MCF 10A (cell line): ENCODE results near the gene TCEA2. TPM values are rescaled to one million over a fixed set of nuclear protein-coding genes. Genes with fewer than 3 reads are reported as not detected.

Experiments used
- BruUV-seq: library from RNA; stranded (reverse); fragments of 400-500 nt; replicated peaks from 2 replicates; lab custom pipeline; 2021; lab: Mats Ljungman, UMichigan
- CTCF ChIA-PET: fragments of 300-600 bp; sonication (Branson Sonifier 250); formaldehyde crosslinking; extraction: SDS; loops from one replicate; lab custom pipeline; 2021; ENCODE audit warnings: antibody characterized with exemption, inconsistent platforms; lab: Yijun Ruan, JAX
- POLR2A ChIA-PET: fragments of 300-600, 350-650 bp; sonication (Branson Sonifier 250); formaldehyde crosslinking; extraction: SDS; loops from one replicate; lab custom pipeline; 2020; ENCODE audit warnings: antibody characterized with exemption, inconsistent platforms; lab: Yijun Ruan, JAX
- DNase-seq: peaks from one replicate; pipeline ENCODE4 v3.0.0-alpha.2; 2018; ENCODE audit not compliant: unreplicated experiment
- H3K27ac Mint-ChIP-seq: one replicate; pipeline ENCODE4 v1.8.0; 2022; ENCODE audit warnings: mild to moderate bottlenecking, low read depth, mixed read lengths; ENCODE audit not compliant: unreplicated experiment
- H3K27me3 Mint-ChIP-seq: one replicate; pipeline ENCODE4 v1.8.0; 2022; ENCODE audit warnings: mixed read lengths; ENCODE audit not compliant: insufficient read depth, unreplicated experiment
- H3K36me3 Mint-ChIP-seq: one replicate; pipeline ENCODE4 v1.8.0; 2022; ENCODE audit warnings: mild to moderate bottlenecking, moderate library complexity, mixed read lengths; ENCODE audit not compliant: insufficient read depth, unreplicated experiment
- H3K4me1 Mint-ChIP-seq: one replicate; pipeline ENCODE4 v1.8.0; 2022; ENCODE audit warnings: mixed read lengths; ENCODE audit not compliant: insufficient read depth, unreplicated experiment
- H3K4me3 Mint-ChIP-seq: one replicate; pipeline ENCODE4 v1.8.0; 2022; ENCODE audit warnings: mild to moderate bottlenecking, moderate library complexity, mixed read lengths; ENCODE audit not compliant: unreplicated experiment
- H3K9me3 Mint-ChIP-seq: one replicate; pipeline ENCODE4 v1.8.0; 2022; ENCODE audit warnings: mixed read lengths; ENCODE audit not compliant: unreplicated experiment
- intact Hi-C: fragments of 100-400 bp; cut with micrococcal nuclease; formaldehyde crosslinking; loops from 2 replicates; pipeline ENCODE4 v1.14.1; 2022
- total RNA-seq: library from RNA; stranded (reverse); gene quantifications from 2 replicates; pipeline ENCODE4 v1.2.3, GENCODE V29; 2022
- TF ChIP-seq, protein P1 (sequence below): fragments of 200-600 bp; IDR thresholded peaks from one replicate; pipeline ENCODE4 v1.8.0; 2022; ENCODE audit warnings: antibody characterized with exemption, mild to moderate bottlenecking; ENCODE audit not compliant: unreplicated experiment

Gene TCEA2
- total RNA-seq, 1 experiment from 2014 or later, result 30.8 TPM

DNA sequence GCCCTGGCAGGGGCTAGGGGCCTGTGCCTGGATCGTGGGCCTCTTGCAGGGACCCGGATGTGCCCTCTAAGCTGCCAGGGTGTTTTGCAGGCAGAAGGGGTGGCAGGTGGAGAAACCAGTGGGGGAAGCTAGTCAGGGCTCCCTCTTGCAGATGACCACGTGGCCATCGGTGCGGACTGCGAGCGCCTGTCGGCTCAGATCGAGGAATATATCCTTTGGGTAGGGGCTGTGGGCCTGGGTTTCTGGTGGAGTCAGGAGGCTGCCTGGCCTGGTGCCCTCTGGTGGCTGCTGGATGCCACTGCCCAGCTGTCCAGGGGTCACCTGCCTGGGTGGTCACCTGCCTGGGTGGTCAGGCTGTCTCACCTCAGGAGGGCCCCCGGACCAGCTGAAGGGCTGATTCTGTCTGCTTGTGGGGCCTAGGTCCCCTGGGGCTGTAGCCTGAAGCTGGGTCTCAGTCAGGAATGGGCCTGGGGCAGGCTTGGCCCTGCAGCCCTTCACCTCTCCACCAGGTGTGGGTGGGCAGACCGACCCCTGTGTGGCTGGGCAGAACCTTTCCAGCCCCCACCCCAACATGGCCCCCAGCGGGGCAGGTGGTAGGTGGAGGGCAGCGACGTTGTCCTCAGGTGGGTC lies 6.7 kb downstream of the TCEA2 start:
- Mint-ChIP-seq H3K9me3 (no peaks in the 10 kb centered on the region), H3K36me3 (no peaks in the 10 kb centered on the region), H3K4me3 (no peak overlapping the region), H3K4me1 (peaks cover 23% of the 10 kb centered on the region), H3K27me3 (no peaks in the 10 kb centered on the region), H3K27ac (no peak overlapping the region)
- intact Hi-C loops, result no loop called here
- ChIA-PET POLR2A (interaction anchor here (0.9 to 1.3 kb wide), 5 partner anchors 14 to 176 kb away, joined by 3 to 4 read pairs (median 3); no protein-coding TSS in a partner anchor), CTCF (interaction anchor here (0.6 to 5.2 kb wide), 12 partner anchors 8 to 801 kb away, joined by 3 to 37 read pairs (median 6); partner anchors contain the start of genes LKAAEAR1, OPRL1 and RGS19)
- TF ChIP-seq, protein P1, sequence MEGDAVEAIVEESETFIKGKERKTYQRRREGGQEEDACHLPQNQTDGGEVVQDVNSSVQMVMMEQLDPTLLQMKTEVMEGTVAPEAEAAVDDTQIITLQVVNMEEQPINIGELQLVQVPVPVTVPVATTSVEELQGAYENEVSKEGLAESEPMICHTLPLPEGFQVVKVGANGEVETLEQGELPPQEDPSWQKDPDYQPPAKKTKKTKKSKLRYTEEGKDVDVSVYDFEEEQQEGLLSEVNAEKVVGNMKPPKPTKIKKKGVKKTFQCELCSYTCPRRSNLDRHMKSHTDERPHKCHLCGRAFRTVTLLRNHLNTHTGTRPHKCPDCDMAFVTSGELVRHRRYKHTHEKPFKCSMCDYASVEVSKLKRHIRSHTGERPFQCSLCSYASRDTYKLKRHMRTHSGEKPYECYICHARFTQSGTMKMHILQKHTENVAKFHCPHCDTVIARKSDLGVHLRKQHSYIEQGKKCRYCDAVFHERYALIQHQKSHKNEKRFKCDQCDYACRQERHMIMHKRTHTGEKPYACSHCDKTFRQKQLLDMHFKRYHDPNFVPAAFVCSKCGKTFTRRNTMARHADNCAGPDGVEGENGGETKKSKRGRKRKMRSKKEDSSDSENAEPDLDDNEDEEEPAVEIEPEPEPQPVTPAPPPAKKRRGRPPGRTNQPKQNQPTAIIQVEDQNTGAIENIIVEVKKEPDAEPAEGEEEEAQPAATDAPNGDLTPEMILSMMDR, result peak; percentile 81
- no TSS peak for BruUV-seq
- peak; percentile 41 for DNase-seq

DNA sequence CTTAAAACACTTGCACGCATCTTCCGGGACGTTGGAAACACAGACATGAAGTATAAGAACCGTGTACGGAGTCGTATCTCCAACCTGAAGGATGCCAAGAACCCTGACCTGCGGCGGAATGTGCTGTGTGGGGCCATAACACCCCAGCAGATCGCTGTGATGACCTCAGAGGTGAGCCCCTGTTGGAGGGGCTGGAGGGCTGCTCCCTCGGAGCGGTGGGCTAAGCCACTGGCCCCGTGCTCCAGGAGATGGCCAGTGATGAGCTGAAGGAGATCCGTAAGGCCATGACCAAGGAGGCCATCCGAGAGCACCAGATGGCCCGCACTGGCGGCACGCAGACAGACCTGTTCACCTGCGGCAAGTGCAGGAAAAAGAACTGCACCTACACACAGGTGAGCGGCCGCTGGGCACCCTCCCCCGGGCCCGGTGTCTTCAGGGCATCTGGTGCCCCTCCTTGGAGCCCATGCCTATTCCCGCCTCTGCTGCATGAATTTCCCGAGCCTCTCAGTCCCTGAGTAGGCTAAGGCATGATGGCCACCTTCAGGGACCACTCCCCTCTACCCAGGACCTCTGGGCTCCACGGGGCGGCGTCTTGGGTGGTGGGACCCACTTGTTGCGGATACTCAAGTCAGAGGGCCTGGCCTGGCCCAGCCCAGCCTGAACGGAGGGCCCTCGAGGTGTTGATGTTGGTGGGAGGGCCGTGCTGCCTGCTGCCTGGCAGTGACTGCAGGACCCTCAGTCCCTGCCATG lies 7.4 kb downstream of the TCEA2 start:
- no peak for DNase-seq
- ChIA-PET CTCF (interaction anchor here (0.6 to 5.2 kb wide), 9 partner anchors 8 to 309 kb away, joined by 3 to 37 read pairs (median 7); partner anchors contain the start of genes LKAAEAR1, OPRL1 and RGS19), POLR2A (interaction anchor here (0.9 to 1.3 kb wide), 4 partner anchors 13 to 177 kb away, joined by 3 to 4 read pairs (median 3); no protein-coding TSS in a partner anchor)
- intact Hi-C loops, result no loop called here
- no peaks in the 10 kb centered on the region for H3K27me3 Mint-ChIP-seq
- TF ChIP-seq, protein P1, result no peak
- H3K4me1 Mint-ChIP-seq, result peaks cover 17% of the 10 kb centered on the region
- no peaks in the 10 kb centered on the region for H3K36me3 Mint-ChIP-seq
- H3K9me3 Mint-ChIP-seq, result no peaks in the 10 kb centered on the region
- no peak overlapping the region for H3K27ac Mint-ChIP-seq
- no peak overlapping the region for H3K4me3 Mint-ChIP-seq
- BruUV-seq, result no TSS peak

DNA sequence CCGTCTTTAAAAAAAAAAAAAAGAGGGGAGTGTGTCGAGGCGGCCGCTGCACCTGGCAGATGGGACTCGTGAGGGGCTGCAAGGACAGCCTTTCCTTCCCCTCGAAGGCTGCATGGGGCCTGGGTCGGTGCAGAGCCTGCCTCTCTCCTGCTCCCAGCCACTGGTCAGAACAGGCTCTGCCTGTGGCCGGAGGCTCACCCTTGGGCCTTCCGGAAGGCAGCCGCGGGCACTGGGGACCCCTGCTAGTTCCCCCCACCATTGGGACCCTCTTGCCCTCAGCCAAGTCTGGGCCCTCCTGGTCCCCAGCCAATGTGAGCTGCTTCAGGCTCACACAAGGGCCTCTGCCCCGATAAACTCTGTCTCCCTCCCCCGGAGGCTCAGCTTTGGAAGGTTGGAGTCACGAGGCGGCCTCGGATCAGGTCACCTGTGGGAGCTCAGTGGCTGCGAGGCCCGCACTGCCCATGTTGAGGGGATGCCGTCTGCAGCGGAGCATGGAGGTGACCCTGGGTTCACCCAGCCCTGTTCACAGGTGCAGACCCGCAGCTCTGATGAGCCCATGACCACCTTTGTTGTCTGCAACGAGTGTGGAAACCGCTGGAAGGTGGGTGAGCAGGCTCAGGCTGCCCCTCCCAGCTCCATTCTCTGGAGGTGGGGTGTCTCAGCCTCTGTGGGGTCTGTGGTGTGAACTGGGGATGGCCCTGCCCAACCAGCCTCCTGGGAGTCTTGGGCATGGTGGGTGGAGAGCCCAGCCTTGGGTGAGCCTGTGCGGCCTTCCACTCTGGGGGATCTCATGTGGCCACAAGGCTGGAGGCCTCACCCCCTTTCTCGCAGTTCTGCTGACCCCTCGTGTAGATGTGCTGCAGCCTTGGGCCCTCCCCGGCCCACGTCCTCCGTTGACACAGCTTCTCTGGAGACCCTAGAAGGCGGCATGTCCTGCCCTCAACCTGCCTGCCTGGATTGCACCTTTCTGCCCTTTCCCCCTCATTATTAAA lies 8.6 kb downstream of the TCEA2 start:
- ChIA-PET POLR2A (interaction anchor here (1.9 kb wide), 1 partner anchor 9 kb away, joined by 6 read pairs; the partner anchor contains the start of gene TCEA2), CTCF (interaction anchor here (0.6 to 5.2 kb wide), 5 partner anchors 8 to 1429 kb away, joined by 3 to 37 read pairs (median 3); partner anchors contain the start of genes LKAAEAR1, OPRL1 and RGS19)
- no peak for DNase-seq
- TF ChIP-seq, protein P1, result no peak
- H3K9me3 Mint-ChIP-seq, result no peaks in the 10 kb centered on the region
- H3K27ac Mint-ChIP-seq, result no peak overlapping the region
- H3K36me3 Mint-ChIP-seq, result no peaks in the 10 kb centered on the region
- peaks cover 7% of the 10 kb centered on the region for H3K4me1 Mint-ChIP-seq
- no peaks in the 10 kb centered on the region for H3K27me3 Mint-ChIP-seq
- intact Hi-C loops, result no loop called here
- no TSS peak for BruUV-seq
- no peak overlapping the region for H3K4me3 Mint-ChIP-seq
